Tibial artery (tissue), 4 donors: ENCODE data around the gene ADRA1B.

Source experiments
- DNase-seq, 2 donors: peaks; one replicate each; pipeline ENCODE4 v3.0.0-alpha.2; 2019
- H3K27ac ChIP-seq, 2 donors: fragments of 200-600 bp; sonication (generic) in 1 of 2; 1 replicate in 1 of 2; 2 replicates in 1 of 2; pipeline ENCODE4 v1.5.1; 2018 to 2019; ENCODE audit warnings: mild to moderate bottlenecking in 1 of 2
- H3K27me3 ChIP-seq, 2 donors: fragments of 200-600 bp; sonication (generic) in 1 of 2; one replicate each; pipeline versions ENCODE4 v1.5.1 to v1.6.0; 2016 to 2019
- H3K36me3 ChIP-seq, 3 donors: fragments of 200-600 bp; sonication (generic) in 2 of 3; one replicate each; pipeline ENCODE4 v1.5.1; 2016 to 2019; ENCODE audit warnings: mild to moderate bottlenecking in 2 of 3
- H3K4me1 ChIP-seq, 4 donors: fragments of 200-600 bp; sonication (generic) in 2 of 4; 1 replicate in 3 of 4; 2 replicates in 1 of 4; pipeline ENCODE4 v1.5.1; 2016 to 2019
- H3K4me3 ChIP-seq, 2 donors: fragments of 200-600 bp; sonication (generic) in 1 of 2; 1 replicate in 1 of 2; 2 replicates in 1 of 2; pipeline ENCODE4 v1.5.1; 2018 to 2019; ENCODE audit warnings: mild to moderate bottlenecking in 2 of 2
- H3K9me3 ChIP-seq, 3 donors: fragments of 200-600 bp; sonication (generic) in 1 of 3; one replicate each; pipeline ENCODE4 v1.5.1; 2016 to 2019
- CTCF ChIP-seq, 2 experiments: fragments of 200-600 bp in 1 of 2; fragments of 450-650 bp in 1 of 2; IDR thresholded peaks; one replicate each; pipeline ENCODE4 v1.5.1; 2017 to 2019; ENCODE audit warnings: antibody characterized with exemption in 2 of 2, mild to moderate bottlenecking in 1 of 2, moderate library complexity in 1 of 2
- intact Hi-C: fragments of 100-400 bp; cut with DNase I; formaldehyde crosslinking; loops from one replicate; pipeline ENCODE4 v1.15.0; 2023; ENCODE audit warnings: low total_unique reads

The ADRA1B gene

GRCh38 chr5:159915904-159916840 is at the start of gene ADRA1B:
ADRA1B (plus strand) TSS chr5:159916482; CDS start chr5:159916906, 424 bp downstream.
- DNase-seq, result peak; percentile 70 to 89
- Histone ChIP-seq H3K36me3 (no peaks in the 10 kb centered on the region), H3K27ac (peak within 1 kb of the TSS; percentile 76 to 91), H3K9me3 (no peaks in the 10 kb centered on the region), H3K4me1 (peaks cover 0 to 91% (median 51%) of the 10 kb centered on the region in 4 donors), H3K27me3 (no peaks in the 10 kb centered on the region), H3K4me3 (peak within 1 kb of the TSS; percentile 57 to 74)
- TF ChIP-seq CTCF (IDR thresholded peaks at IDR 0.05), result peak; percentile 76 to 77
- intact Hi-C loops, result loop anchor here (5.0 to 10.0 kb wide), 4 partner anchors 49 to 464 kb away; no protein-coding TSS in a partner anchor

DNA sequence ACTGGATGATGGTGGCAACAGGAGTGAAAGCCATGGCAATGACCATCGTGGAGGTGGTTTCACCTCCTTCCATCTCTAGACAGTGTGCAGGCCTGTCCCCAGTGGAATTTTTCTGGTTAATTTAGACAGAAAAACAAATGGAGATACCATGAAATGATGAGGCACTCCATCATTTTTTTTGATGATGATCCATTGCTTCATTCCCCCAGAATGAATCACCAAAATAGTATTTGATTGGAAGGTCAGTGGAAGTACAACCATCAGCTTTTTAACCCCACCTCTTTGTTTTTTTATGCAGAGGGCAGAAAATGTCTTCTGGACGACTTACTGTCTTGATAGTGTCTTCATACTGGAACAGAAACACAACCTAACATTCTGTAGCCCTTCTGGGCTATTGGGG is 42.6 kb upstream of the ADRA1B start:
- H3K4me1 ChIP-seq, result peaks cover 0 to 32% (median 18%) of the 10 kb centered on the region in 4 donors
- H3K27ac ChIP-seq, result no peak overlapping the region
- no peaks in the 10 kb centered on the region for H3K9me3 ChIP-seq
- DNase-seq, result no peak
- intact Hi-C loops, result no loop called here
- H3K27me3 ChIP-seq, result no peaks in the 10 kb centered on the region
- no peak for TF ChIP-seq CTCF (IDR thresholded peaks at IDR 0.05)
- no peaks in the 10 kb centered on the region for H3K36me3 ChIP-seq
- H3K4me3 ChIP-seq, result no peak overlapping the region

- Histone ChIP-seq H3K4me1 (peaks cover 0 to 38% (median 24%) of the 10 kb centered on the region in 4 donors), H3K36me3 (no peaks in the 10 kb centered on the region), H3K4me3 (no peak overlapping the region), H3K9me3 (no peaks in the 10 kb centered on the region), H3K27ac (no peak overlapping the region), H3K27me3 (no peaks in the 10 kb centered on the region)
- TF ChIP-seq CTCF (IDR thresholded peaks at IDR 0.05), result no peak
- no peak for DNase-seq
- intact Hi-C loops, result no loop called here
Observed at GRCh38 chr5:159874263-159874662, 42.0 kb upstream of the ADRA1B start.

GRCh38 chr5:159877016-159877415 is 39.3 kb upstream of the ADRA1B start:
- peaks cover 0 to 56% (median 32%) of the 10 kb centered on the region in 4 donors for H3K4me1 ChIP-seq
- H3K9me3 ChIP-seq, result no peaks in the 10 kb centered on the region
- no peak for DNase-seq
- intact Hi-C loops, result no loop called here
- no peaks in the 10 kb centered on the region for H3K36me3 ChIP-seq
- H3K27ac ChIP-seq, result peak overlapping the region; percentile 71 to 84
- no peaks in the 10 kb centered on the region for H3K27me3 ChIP-seq
- no peak overlapping the region for H3K4me3 ChIP-seq
- no peak for TF ChIP-seq CTCF (IDR thresholded peaks at IDR 0.05)

DNA sequence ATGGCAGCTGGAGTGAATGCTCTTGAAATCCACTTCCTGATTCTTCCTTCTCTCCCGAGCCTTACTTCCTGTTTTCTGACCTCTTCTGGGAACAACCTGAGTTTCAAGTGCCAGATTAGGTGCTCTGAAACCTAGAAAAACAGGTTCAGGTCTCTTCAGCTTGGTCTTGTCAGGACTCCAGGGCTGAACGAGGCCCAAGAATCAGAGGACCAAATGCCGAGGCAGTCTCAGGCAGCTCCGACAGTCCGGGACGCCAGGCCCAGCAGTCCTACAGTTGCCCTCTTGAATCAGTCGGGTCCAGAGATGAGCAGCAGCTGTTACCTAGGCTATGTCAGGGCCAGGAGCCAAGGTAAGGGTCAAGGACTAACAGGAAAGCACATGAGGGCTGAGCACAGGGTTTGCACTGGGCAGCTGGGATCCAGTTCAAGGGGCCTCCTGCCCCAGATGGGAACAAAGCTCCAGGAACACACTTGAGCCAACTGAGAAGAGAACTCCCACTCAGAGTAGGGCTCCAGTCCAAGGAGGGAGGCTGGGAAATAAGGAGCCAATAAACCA is 38.3 kb upstream of the ADRA1B start:
- intact Hi-C loops, result no loop called here
- peak overlapping the region; percentile 71 to 84 for H3K27ac ChIP-seq
- no peaks in the 10 kb centered on the region for H3K36me3 ChIP-seq
- DNase-seq, result peak in 1 of 2 donors; percentile 84
- no peak overlapping the region for H3K4me3 ChIP-seq
- no peaks in the 10 kb centered on the region for H3K27me3 ChIP-seq
- no peak for TF ChIP-seq CTCF (IDR thresholded peaks at IDR 0.05)
- H3K9me3 ChIP-seq, result no peaks in the 10 kb centered on the region
- peaks cover 0 to 66% (median 37%) of the 10 kb centered on the region in 4 donors for H3K4me1 ChIP-seq
